Raji (cell line): ENCODE results near the gene PRR15.

Source experiments
- POLR2A ChIP-seq: IDR thresholded peaks from 2 replicates; pipeline ENCODE4 v1.6.1; 2011; ENCODE audit warnings: low read depth, low read length, control low read depth; ENCODE audit not compliant: insufficient read depth

PRR15 gene

DNA sequence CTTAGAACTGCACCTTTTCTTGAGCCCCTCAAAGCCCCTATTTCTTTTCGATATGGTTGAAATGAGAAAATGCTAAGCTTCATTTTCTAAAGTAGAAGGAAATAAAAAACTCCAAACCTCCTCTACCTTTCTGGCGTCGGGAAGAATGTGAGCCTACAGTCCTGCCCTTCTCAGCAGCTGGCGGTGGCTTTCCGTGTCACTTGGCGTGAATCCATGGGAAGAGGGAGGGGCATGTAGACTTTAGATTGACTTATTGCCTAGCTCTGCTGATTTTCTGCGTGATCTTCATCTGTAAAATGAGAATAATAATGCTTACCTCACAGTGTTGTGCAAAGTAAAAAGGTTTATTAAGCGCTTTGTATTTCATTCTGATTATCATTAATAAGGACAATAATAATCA is 35.0 kb downstream of the PRR15 start:
- no peak for TF ChIP-seq POLR2A

DNA sequence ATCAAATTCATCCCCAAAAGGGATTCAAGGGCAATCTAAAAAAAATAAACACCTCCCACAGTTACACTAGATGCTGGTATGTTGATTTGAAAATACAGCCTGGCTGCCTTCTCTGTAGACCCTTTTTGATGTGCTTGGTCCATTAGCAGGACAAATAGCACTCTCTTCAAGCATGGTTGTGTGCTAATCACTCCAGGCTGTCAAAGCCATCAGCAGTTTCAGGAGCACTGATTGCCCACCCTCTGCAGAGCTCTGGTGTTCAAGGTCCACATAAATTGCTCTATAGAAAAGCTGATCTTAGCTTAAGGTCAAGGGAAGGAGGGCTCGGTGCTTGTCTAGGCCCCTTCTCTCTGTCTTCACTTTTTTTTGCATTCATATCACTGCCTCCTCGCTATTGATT is 35.4 kb downstream of the PRR15 start:
- TF ChIP-seq POLR2A: no peak

DNA sequence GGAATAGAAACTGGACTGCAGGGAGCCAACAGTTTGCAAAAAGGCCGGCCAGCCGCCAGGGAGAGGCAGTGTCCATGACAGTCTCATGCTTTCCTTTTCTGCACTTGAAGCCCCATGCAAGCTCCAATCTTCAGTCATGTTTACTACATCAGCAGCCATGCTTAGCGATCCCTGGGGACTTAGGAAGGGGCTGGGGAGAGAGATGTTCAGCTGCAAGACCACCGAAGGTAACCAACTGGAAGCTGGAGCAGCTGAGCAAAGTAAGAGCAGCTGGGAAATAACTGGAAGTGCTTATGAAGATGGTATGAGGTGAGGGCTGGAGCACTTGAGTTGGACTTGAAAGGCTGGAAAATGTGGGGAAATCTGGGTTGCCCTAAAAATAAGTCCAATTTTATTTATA is 37.0 kb downstream of the PRR15 start:
- no peak for TF ChIP-seq POLR2A

DNA sequence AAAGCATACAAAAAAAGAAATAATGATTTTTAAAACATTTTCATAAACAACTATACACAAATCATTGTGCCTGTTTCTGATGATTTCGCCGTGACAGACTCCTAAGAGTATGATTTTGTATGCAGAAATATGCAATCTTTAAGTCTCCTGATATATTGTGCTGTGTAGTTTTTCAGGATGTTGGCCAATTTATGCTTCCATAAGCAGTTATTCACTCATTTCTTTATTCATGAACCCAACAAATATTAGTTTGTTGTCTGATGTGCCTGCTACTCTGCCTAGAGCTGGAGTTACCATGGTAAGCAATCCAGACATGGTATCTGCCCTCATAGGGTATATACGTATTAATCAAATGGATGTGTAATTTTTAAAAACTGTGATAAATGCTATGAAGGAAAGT is 40.4 kb downstream of the PRR15 start:
- TF ChIP-seq POLR2A: no peak

DNA sequence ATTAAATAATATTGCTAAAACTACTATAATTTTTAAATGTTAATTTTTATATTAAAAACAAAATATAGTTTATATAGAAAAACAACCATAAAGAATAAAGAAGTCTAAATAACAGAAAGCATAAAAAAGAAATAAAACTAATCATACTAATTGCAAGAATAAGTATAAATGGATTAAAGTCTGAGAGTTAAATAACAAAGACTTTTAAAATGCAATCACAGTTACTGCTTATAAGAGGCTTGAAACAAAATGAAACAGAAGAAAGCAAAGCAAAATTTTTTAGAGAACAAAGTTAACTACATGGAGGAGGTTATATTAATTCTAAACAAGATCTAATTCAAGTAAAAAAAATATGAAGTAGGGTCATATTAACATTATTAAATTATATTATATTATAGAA is 41.1 kb downstream of the PRR15 start:
- no peak for TF ChIP-seq POLR2A

DNA sequence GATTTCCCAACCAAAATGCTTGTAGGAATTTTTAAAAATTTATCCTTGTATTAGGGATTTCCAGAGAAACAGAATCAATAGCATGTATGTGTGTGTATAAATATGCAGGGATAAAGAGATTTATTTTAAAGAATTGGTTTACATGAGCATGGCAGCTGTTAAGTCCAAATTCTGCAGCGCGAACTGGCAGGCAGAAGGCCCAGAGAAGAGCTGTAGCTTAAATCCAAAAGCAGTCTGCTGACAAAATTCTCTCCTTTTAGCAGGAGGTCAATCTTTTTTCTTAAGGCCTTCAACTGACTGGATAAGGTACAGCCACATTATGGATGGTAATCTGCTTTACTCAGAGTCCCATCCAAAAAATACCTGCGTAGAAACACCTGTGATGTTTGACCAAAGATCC is 42.0 kb downstream of the PRR15 start:
- TF ChIP-seq POLR2A: no peak

DNA sequence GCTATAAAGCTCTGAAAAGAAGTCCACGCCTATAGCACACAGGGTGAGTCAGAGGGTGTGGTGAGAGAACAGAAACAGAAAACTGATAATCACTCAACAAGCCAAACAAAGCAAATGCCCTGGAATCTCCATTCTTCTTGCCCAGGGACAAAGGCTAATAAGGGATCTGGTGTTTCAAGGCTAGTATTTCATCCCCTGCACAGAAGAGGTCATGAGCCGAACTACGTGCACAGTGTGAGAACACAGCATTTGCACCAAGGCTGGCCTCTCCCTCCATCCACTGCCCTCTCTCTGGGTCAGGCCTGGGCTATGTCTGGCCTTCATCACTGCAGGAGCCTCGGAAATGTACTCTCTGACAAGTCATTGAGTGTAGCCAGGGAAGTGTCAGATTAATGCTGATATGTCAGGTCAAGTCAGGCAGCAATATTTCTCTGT is 42.7 kb downstream of the PRR15 start:
- no peak for TF ChIP-seq POLR2A

DNA sequence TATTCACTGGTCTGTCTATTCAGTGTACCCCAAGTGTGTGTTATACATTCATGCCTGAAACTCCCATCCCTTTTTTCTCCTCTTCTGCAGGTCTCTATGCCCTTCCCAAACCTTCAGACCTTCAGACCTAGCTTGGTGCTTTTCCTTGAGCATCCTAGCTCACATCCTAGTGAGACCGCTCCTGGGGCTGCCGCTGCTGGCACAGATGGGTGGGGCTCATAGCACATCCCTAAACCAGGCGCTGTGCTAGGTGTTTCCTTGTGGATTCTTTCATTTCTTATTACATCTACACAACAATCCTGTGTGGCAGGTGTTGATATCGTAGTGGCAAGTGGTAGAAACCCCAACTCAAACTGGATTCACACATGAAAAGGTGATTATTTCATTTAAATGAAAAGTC is 43.2 kb downstream of the PRR15 start:
- no peak for TF ChIP-seq POLR2A

DNA sequence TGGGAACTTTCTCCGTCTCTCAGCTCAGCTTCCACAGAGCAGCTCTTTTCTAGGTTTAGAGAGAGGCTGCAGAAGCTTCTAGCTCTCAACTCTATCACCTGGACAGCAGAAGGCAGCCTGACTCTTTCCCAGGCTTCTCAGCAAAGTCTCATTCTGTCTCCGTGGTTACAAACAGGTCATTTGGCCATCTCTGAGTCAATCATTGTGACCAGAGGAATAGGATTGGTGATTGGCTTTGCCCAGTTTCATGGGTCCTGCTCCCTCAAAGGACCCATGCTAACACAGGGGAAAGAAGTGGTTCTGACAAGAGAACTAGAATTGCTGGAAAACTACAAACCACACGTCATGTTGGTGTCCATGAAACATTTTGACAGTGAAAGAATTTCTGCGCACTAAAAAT is 43.6 kb downstream of the PRR15 start:
- no peak for TF ChIP-seq POLR2A

DNA sequence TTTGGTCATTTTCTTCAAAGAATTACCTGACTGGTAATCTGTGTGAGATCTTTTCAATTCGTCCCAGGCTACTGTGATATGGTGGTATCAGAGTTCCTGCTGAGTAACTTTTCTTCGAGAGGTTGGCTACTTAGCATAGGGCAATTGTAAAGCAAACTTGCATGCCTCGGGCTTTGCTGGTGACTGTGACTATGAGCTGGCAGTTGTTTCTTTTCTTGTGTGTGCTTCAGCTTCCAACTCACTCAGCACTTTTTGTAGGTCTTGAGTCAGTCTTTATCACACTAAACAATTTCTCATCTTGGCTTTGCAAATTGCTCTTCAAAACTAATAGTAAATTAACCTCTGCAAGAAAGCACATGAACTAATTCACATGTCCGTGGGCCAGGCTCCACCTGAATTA is 44.3 kb downstream of the PRR15 start:
- no peak for TF ChIP-seq POLR2A

DNA sequence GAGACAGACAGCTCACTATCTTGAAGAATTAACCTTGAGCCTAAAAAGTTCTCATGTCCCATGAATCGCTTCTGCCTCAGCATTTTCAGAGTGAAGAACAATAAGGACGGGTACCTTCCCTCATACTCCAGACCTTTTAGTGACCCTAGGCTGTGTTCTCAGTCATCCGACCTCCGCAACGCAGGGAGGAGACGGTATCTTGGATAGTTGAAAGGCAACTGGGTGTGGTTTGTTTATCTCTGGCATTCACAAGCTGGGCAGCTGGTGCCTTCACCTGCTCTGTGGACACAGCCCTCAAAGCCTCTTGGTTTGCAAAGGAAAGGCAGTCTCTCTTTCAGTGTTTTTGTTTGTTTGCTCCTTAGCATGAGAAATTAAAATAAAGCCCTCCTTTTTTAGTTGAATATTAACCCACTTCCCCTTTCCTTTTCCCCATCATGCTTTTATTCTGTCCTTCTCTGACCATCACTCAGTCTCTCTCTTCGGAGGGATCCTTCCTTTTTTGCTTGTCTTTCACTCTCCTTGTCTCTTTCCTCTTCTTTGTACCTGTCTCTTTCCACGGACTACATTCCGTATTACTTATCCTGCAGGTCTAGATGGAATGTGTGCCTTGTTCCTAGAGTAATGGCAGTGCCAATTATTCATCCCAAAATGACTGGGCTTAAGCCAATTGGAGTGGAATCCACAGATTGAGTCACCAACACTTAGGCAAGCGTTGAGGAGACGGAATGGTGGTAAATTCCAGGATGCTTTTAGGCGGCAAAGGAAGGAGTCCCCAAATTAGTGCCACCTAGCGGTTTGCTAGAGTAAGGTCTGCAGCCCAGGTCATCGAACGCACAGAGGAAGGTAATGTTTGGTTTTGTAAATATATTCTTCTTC is 45.8 kb downstream of the PRR15 start:
- TF ChIP-seq POLR2A: no peak

DNA sequence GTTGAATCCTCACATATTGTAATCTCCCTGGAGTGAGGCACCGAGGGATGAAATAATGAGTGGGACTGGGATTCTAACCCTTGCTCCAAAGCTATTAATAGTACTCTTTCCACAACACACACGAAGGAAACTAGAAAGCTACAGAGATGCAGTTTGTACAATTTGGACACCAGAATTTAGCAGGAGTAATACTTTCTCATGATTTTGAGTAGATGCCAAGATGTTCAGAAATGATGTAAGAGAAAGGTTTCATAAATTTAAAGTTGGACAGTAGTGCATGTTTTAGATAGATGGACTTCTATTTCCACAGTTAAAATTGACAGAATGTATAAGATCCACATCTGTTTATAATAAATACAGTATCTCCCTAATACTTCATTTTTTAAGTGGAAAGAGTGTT is 46.5 kb downstream of the PRR15 start:
- no peak for TF ChIP-seq POLR2A

DNA sequence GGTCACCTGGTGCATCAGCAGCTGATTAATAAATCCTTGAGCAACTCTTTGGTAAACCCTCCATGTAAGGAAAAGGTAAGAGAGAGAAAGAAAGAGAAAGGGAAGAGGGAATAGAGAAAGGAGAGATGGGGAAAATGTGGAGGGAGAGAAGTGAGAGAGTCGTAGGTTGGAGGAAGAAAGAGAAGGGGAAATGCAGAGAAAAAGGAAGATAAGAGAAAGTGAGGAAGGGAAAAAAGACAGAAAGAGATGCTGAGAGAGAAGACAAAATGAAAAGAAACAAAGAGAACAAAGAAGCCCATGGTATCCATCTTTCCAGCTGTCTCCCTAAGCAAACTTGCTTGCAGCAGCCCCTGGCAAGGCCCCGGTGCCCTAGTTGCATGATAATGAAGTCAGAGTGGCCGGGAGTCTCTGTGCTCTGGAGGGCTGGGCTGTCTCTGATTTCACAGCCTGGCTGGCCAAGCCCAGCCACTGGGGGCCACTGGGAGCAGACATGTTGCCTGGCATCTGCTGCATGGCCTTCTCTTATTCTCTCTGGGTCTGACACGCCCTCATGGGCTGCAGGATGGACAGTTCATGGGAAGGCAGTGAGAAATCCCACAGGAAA is 48.4 kb downstream of the PRR15 start:
- no peak for TF ChIP-seq POLR2A

DNA sequence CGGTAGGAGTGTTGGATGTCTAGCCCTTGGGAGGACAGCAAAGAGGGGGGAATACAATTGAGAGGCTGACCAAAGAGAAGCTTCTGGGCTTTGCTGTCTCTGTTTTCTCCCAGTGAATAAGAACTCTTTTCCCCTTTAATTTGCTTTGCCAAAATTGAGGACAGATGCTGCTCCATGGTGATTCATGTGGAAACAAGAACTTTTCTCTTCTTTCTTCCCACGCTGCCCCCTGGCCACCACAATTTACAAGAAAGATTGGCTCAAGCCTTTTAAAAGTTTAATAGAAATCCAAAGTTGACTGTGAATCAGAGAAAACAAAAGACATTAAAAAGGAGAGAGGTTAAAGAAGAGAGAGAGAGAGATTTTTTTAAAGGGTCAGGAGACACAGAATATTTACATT is 49.0 kb downstream of the PRR15 start:
- TF ChIP-seq POLR2A: no peak

DNA sequence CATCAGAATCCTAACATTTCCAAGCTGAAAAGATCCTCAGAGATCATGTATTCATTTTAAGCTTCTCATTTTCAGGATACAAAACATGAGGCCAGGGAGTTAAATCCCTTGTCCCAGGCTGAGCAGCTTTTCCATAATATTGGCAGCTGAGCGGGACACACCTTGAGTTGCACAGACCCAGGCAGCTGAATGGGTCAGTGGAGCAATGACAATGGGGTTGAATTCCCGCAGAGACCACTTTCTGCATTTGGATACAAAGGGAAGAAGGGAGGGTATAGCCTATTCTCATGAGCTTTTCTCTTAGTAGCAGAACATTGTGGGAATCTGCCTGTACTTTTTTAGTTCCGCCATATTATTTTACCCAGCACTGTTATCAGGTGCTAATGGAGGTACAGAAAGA is 49.5 kb downstream of the PRR15 start:
- no peak for TF ChIP-seq POLR2A

DNA sequence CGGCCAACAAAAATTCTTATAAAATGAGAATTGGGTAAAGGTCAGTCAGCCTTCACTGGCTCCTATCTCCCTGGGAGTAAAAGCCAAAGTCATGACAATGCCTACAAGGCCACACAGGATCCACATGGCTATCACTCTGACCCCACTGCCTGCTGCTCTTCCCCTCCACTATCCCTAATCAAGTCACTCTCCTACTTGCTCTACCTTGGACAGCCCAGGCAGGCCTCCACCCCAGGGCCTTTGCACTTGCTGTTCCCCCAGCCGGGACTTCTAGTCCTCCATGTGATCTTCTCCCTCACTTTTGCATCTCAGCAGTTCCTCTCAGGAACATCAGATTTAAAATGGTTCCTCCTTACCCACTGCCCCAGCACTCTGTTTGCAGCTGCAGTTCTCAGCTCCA is 50.6 kb downstream of the PRR15 start:
- no peak for TF ChIP-seq POLR2A
